Hematopoietic multipotent progenitor cell treated with erythropoietin and hydrocortisone succinate and interleukin-3 and kit ligand, for 4 days (in vitro differentiated cells): ENCODE data around the gene GYPC.

ENCODE experiments used
- DNase-seq: peaks from one replicate; pipeline ENCODE4 v3.0.0-alpha.2; 2015

GYPC gene

GRCh38 chr2:126650994-126651393 is 5.0 kb upstream of the GYPC start:
- DNase-seq: peak; percentile 70

- DNase-seq: no peak
Measured at GRCh38 chr2:126652323-126652891, 3.6 kb upstream of the GYPC start.

- DNase-seq: no peak
Measured at GRCh38 chr2:126653109-126653508, 2.8 kb upstream of the GYPC start.

DNA sequence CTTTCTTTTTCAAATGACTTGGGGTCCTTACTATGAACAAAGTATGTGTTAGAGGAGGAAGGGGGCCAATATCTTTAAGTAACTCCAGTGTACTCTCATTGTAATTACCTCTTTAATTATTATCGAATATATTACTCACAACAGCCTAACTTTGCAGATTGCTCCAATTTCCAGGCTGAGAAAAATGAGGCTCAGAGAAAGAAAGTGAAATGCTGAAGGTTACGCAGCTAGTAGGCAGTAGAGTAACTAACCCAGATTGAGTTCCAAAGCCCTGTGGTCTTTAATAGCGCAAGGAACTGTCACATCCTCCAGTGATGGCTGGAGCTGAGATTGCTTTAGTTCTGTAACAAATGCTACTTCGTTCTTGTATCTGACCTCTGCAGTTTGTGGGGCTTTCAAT is 2.2 kb upstream of the GYPC start:
- DNase-seq: no peak

GRCh38 chr2:126655051-126655450 is 907 bp upstream of the GYPC start:
- DNase-seq: peak; percentile 52

DNA sequence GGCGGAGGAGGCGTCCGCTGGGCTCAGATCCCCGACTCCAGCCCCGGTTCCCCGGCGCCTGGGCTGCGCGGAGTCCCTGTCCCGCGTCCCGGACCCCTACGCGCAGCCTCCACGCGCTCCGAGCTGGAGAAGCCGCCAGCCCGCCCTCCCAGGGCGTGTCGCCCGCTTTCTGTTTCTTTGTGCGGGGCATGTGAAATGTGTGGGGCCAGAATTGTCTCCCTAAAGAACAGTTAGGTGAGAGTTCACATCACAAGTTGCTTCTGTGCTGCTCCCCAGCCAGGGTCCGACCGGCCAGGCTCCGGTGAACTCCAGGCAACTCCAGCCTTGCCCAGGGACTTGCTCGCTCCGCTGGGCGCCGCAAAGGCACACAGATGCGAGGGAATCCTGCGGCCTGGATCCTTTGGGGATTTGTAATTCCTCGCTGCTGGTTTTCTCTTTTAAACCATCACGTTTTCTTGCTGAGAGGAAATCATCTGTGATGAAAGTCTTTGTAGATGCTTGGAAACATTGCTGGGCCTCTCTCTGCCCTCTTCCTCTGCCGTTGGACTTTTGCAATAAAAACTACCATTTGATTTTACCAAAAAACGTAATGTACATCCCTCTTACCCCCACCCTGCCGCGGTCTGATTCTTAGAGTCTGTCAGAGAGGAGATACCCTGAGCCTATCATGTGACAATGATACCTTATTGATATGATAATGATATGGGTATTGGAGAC is 631 bp downstream of the GYPC start:
- peak; percentile 64 for DNase-seq

DNA sequence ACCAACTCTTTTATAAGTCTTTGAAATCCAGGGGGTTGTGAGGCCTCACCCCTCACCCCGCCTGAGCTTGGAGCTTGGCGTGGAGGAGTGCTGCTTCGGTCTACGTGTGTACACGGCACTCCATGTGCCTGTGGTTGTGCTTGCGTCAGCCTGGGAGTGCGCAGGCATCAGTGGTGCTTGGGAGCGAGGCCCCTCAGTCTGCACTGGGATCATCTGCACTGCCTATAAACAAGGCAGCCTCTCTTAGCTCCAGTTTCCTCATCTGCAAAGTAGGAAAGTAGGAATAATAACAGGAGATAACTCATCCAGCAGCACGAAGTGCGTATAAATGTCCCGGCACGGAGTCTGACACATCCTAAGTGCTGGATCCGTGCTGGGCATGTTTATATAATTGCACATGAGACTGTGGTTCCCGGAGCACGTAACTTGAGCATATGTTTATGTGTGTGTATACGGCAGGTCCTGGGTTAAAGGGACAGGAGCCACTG is 1.2 kb downstream of the GYPC start:
- DNase-seq: peak; percentile 82

- DNase-seq: peak; percentile 93
Measured at GRCh38 chr2:126657636-126658318, 1.8 kb downstream of the GYPC start.

DNA sequence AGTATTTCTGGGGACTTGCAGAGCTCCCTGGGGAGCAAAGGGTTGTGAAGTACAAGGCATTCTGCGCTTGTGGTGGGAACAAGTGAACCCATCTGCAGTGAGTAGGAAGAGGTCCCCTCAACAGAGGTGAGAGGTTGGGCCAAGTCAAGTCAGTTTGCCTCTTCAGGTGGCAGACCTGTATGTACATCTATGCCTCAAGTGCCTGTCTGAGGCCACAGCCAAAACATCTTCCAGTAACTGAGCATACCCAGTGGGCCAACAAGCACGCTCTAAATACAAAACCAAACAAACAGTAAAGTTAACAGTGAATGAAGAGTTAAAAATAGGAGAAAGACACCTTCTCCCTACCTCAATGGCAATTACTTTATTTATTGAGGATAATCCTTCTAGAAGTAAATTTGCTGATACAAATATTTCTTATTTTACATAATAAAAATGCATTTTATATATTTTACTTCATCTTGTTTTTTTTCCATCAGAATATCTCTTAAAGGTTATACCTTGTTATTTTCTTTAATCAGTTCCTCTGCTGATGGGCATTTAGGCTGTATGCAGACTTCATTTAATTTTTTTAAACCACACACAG is 2.5 kb downstream of the GYPC start:
- no peak for DNase-seq

DNA sequence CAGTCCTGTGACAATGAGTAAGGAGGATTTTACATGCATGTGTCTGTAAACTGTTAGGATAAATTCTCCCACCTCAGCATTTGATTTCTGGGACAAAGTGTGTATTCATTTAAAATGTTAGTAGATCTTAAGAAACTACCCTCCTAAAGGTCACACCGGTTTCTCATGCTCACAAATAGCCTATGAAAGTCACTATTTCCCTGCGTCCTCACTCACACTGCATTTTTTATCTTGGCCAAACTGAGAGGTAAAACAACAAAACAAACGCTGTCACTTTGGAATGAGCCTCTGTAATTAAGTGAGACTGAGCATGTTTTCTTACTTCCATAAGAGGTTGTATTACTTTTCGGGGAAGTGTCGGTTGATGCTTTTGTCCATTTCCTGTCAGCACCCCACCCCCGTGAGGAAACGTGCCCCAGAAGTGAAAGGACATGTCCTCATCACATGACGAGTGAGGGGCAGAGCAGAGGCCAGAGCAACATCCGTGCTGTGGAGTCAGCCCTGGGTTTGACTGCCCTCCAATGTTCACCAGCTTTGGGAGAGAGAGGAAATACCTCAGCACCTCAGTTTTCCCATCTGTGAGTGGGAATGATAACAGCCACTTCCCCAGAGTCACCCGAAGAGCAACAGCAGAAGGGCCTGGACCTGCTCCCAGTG is 3.1 kb downstream of the GYPC start:
- peak; percentile 79 for DNase-seq

- peak; percentile 78 for DNase-seq
Measured at GRCh38 chr2:126659562-126660467, 3.9 kb downstream of the GYPC start.

DNA sequence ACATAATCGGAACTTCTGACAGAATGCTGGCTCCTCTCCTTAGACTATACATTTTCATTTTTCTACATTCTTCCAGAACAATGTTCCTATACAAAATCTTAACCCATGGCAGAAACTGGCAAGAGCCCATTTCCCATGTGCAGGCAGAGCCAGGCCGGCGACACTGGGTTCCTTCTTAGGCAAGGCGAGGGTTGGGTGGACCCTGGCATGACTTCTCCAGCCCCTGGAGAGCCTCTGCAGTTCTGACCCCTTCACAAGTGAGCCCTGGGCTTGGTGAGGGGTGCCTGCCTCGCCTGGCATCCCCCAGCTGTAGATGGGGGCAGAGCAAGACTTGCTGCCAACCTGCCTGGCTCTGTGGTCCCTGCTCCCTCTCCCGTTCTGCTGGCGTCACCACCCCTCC is 5.0 kb downstream of the GYPC start:
- DNase-seq: no peak

GRCh38 chr2:126661702-126662500 is 5.9 kb downstream of the GYPC start:
- peak; percentile 96 for DNase-seq

DNA sequence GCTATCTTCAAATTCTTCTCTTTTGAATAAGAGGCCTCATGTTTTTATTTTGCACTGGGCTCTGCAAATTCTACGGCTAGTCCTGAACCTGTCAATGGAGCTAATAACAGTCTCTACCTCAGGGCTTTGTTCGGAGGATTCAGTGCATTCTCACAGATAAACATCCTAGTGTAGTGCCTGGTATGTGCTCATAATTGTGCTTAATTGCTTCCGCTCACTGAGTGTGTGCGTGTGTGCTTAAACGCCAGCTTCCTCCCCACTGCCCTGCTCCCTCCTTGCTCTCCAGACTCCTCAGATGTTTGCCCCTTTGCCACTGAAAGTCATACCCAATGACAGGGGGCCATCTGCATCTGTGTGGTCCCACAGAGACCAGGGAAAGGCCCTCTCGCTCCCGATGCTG is 6.7 kb downstream of the GYPC start:
- peak; percentile 60 for DNase-seq

GRCh38 chr2:126663184-126663963 is 7.4 kb downstream of the GYPC start:
- DNase-seq: no peak

- peak; percentile 46 for DNase-seq
Measured at GRCh38 chr2:126664234-126664633, 8.3 kb downstream of the GYPC start.

DNA sequence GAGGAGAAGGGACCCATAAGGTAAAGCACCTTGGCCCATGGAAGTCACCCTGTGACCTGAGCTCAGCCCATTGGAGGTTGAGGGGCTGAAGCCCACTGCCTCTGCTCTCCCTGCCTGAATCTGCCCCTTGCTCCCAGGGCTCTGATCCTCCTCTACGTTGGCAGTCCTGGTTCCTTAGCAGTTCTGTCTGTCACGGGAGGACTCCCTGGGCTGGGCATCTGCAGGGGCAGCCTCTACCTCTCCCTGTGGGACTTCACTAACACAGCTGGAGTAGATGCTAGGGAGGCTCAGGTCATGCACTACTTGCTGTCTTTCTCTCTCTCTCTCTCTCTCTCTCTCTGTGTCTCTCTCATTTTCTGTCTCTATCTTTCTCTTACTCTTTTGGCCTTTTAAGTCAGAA is 8.7 kb downstream of the GYPC start:
- no peak for DNase-seq

DNA sequence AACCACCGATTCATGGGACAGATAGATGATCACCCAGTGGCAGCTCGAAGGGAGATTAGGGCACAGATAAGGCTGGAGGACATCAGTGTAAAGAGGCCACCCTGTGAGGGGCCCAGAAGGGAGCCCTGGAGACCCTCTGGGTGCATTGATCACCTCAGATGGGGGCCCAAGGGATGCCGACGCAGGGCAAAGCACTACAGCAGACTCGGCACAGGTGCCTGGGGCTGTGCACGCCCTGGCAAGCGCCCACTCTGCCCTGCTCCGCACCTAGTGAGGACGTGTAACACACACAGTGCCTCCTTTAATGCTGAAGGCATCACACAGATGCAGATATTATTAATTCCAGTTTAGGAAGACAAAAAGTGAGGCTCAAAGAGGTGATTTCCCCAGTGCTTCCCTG is 9.5 kb downstream of the GYPC start:
- DNase-seq: no peak

GRCh38 chr2:126668254-126668653 is 12.3 kb downstream of the GYPC start:
- DNase-seq: peak; percentile 38

DNA sequence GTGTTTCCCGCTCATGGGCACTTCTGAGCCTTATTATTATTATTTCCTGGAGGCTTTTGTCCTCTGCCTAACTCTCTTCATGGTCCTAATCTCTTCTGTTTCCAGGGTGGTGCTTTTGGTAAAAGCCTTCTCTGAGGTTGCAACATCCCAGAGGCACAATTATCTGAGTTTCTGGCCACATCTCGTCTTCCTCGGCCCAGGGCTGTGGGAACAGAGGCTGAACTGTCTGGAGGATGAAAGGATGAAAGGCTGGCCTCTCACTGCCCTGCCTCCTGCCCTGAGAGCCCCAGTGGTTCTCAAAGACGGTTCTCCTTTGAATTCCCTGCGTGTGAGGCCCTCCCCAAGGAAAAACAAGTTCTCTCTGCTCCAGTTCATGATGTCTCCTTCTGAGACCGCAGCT is 13.8 kb downstream of the GYPC start:
- no peak for DNase-seq
